BLaER1 treated with 17β-estradiol and CSF1 and Interleukin-3, amounts not matched to agents 10 nM and 100 nM (cell line): Measurements from ENCODE around the gene DUSP9.
A peak's percentile ranks its signal among the peaks of the same experiment; 100 is the strongest.
"Not testable (repeated sequence)": the region's sequence is repeated elsewhere in the genome, so short reads cannot be mapped to it uniquely, and the experiment has no call there.

Experiments
- H3K27ac ChIP-seq, 11 experiments: shearing (Covaris generic); formaldehyde crosslinking; 2 replicates each; pipeline ENCODE4 v1.8.1; 2022
- H3K27me3 ChIP-seq, 11 experiments: shearing (Covaris generic); formaldehyde crosslinking; 2 replicates each; pipeline ENCODE4 v1.8.1; 2022
- H3K36me3 ChIP-seq, 11 experiments: shearing (Covaris generic); formaldehyde crosslinking; 2 replicates each; pipeline ENCODE4 v1.8.1; 2022
- H3K4me1 ChIP-seq, 10 experiments: shearing (Covaris generic); formaldehyde crosslinking; 2 replicates each; pipeline ENCODE4 v1.8.1; 2022
- H3K4me2 ChIP-seq, 11 experiments: shearing (Covaris generic); formaldehyde crosslinking; 2 replicates each; pipeline ENCODE4 v1.8.1; 2022
- H3K4me3 ChIP-seq, 10 experiments: shearing (Covaris generic); formaldehyde crosslinking; 2 replicates each; pipeline ENCODE4 v1.8.1; 2022
- H3K9ac ChIP-seq, 11 experiments: shearing (Covaris generic); formaldehyde crosslinking; 2 replicates each; pipeline ENCODE4 v1.8.1; 2022
- H3K9me3 ChIP-seq, 11 experiments: shearing (Covaris generic); formaldehyde crosslinking; replicated peaks in 1 of 11; 2 replicates each; pipeline ENCODE4 v1.8.1; 2022
- H4K20me1 ChIP-seq, 11 experiments: shearing (Covaris generic); formaldehyde crosslinking; 2 replicates each; pipeline ENCODE4 v1.8.1; 2022
- Cebpa-rat ChIP-seq, 11 experiments: shearing (Covaris generic); IDR thresholded peaks; 2 replicates each; pipeline ENCODE4 v1.8.1; 2022

DUSP9 gene

DNA sequence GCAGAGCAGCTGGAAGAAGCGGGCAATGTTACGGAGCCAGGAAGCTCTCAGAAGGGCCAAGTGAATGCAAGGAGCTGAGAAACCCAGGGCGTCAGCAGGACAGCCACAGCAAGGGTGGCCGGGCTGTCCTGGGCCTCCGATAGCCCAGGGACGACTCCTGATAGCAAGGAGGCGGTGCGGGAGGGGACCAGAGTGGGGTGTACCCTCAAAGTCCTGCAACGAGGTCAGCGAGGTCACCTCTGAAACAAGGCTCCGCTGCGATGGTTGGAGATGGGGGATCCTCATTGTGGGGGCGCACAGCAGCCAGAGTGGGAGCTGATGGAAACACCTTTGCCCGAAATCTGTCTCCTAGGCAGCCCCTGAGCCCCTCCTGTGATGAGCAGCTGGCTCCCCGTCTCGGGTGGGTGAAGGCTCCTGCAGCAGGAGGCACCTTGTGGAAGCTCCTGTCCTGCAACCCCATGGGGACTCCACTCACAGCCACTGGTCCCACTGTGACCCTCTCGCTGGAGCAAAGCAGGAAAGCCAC is 43.8 kb upstream of the DUSP9 start:
- no peak overlapping the region for H3K4me3 ChIP-seq

DNA sequence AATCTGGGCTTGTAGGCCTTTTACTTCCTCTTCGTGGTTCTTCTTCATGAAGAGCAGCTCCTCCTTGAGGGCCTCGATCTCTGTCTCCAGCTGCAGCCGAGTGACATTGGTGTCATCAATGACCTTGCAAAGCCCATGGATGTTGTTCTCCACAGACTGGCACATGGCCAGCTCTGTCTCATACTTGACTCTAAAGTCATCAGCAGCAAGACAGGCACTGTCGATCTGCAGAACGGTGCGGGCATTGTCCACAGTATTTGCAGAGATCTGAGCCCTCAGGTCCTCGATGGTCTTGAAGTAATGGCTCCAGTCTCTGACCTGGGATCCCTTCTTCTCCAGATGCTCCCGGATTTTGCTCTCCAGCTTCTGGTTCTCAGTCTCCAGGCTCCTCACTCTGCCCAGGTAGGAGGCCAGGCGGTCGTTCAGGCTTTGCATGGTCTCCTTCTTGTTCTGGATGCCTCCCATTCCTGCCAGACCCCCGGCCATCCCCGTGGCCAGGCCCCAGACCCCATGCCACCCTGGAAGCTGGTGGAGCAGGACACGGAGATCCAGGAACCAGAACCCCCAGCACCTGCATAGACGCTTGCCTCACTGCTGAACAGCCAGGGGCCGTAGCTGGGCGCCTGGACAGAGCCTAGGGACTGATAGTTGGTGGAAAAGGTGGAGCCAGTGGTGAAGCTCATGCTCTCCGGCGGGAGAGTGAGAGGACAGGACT is 42.2 kb upstream of the DUSP9 start:
- H3K27me3 ChIP-seq = peaks cover 78 to 100% (median 96%) of the 10 kb centered on the region in 11 experiments
- peaks cover 19 to 44% (median 30%) of the 10 kb centered on the region in 10 experiments for H3K4me1 ChIP-seq
- not testable (repeated sequence) for H3K36me3 ChIP-seq, H3K9ac ChIP-seq, H4K20me1 ChIP-seq, H3K27ac ChIP-seq, H3K4me3 ChIP-seq, H3K9me3 ChIP-seq
- H3K4me2 ChIP-seq = peak overlapping the region in 5 of 11 experiments; percentile 16 to 40 (median 24); a peak in 6 of 22 replicates

More for the DNA sequence above, 43.8 kb upstream of the DUSP9 start:
- no peak overlapping the region for H3K27ac ChIP-seq
- H3K4me2 ChIP-seq = no peak overlapping the region
- H4K20me1 ChIP-seq = peaks cover 0 to 15% (median 5%) of the 10 kb centered on the region in 11 experiments; a peak in 15 of 22 replicates
- peaks cover 17 to 31% (median 28%) of the 10 kb centered on the region in 10 experiments for H3K4me1 ChIP-seq
- H3K27me3 ChIP-seq = peaks cover 69 to 87% (median 81%) of the 10 kb centered on the region in 11 experiments
- no peak for TF ChIP-seq Cebpa-rat (IDR thresholded peaks at IDR 0.05)
- H3K36me3 ChIP-seq = no peaks in the 10 kb centered on the region
- peaks cover 0 to 10% (median 6%) of the 10 kb centered on the region in 11 experiments; a peak in 9 of 22 replicates for H3K9me3 ChIP-seq
- no peak overlapping the region for H3K9ac ChIP-seq

- H3K4me2 ChIP-seq = no peak overlapping the region
- H3K36me3 ChIP-seq = no peaks in the 10 kb centered on the region
- H3K9me3 ChIP-seq = peaks cover 0 to 8% (median 0%) of the 10 kb centered on the region in 11 experiments; a peak in 3 of 22 replicates
- peaks cover 20 to 35% (median 25%) of the 10 kb centered on the region in 10 experiments for H3K4me1 ChIP-seq
- H3K27me3 ChIP-seq = peaks cover 78 to 97% (median 90%) of the 10 kb centered on the region in 11 experiments
- H4K20me1 ChIP-seq = peaks cover 0 to 4% (median 0%) of the 10 kb centered on the region in 11 experiments; a peak in 4 of 22 replicates
- TF ChIP-seq Cebpa-rat (IDR thresholded peaks at IDR 0.05) = no peak
- no peak overlapping the region for H3K9ac ChIP-seq
- H3K27ac ChIP-seq = no peak overlapping the region
- H3K4me3 ChIP-seq = no peak overlapping the region
These were observed 40.5 kb upstream of the DUSP9 start for GRCh38 chrX:153606503-153606902.

GRCh38 chrX:153608376-153608775 is 38.6 kb upstream of the DUSP9 start:
- Histone ChIP-seq H3K4me1 (peaks cover 30 to 47% (median 38%) of the 10 kb centered on the region in 10 experiments), H3K4me2 (peak overlapping the region in 1 of 11 experiments; percentile 82; a peak in 2 of 22 replicates), H3K4me3 (no peak overlapping the region), H3K9ac (no peak overlapping the region), H3K9me3 (peaks cover 0 to 9% (median 0%) of the 10 kb centered on the region in 11 experiments; a peak in 4 of 22 replicates), H3K27ac (no peak overlapping the region), H4K20me1 (no peaks in the 10 kb centered on the region; a peak in 5 of 22 replicates), H3K36me3 (no peaks in the 10 kb centered on the region), H3K27me3 (peaks cover 82 to 97% (median 91%) of the 10 kb centered on the region in 11 experiments)
- TF ChIP-seq Cebpa-rat (IDR thresholded peaks at IDR 0.05) = no peak

DNA sequence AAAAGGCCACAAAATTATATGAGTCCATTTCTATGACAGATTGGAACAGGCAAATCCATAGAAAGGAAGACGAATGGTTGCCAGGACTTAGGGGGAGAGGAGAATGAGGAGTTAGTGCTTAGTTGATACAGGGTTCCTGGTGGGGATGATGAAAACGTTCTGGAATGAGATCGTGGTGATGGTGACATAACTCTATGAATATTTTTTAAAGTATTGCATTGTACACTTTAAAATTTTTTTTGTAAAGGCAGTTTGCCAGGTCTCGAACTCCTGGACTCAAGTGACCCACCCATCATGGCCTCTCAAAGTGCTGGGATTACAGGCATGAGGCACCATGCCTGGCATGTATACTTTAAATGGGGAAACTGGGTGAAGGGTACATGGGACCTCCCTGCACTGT is 38.2 kb upstream of the DUSP9 start:
- TF ChIP-seq Cebpa-rat (IDR thresholded peaks at IDR 0.05) = no peak
- H3K9ac ChIP-seq = no peak overlapping the region
- no peak overlapping the region for H3K27ac ChIP-seq
- no peaks in the 10 kb centered on the region; a peak in 4 of 22 replicates for H4K20me1 ChIP-seq
- peaks cover 0 to 13% (median 4%) of the 10 kb centered on the region in 11 experiments; a peak in 13 of 22 replicates for H3K9me3 ChIP-seq
- H3K4me2 ChIP-seq = peak overlapping the region in 1 of 11 experiments; percentile 82; a peak in 2 of 22 replicates
- H3K4me3 ChIP-seq = no peak overlapping the region
- H3K27me3 ChIP-seq = peaks cover 82 to 97% (median 91%) of the 10 kb centered on the region in 11 experiments
- no peaks in the 10 kb centered on the region for H3K36me3 ChIP-seq
- peaks cover 28 to 44% (median 36%) of the 10 kb centered on the region in 10 experiments for H3K4me1 ChIP-seq

DNA sequence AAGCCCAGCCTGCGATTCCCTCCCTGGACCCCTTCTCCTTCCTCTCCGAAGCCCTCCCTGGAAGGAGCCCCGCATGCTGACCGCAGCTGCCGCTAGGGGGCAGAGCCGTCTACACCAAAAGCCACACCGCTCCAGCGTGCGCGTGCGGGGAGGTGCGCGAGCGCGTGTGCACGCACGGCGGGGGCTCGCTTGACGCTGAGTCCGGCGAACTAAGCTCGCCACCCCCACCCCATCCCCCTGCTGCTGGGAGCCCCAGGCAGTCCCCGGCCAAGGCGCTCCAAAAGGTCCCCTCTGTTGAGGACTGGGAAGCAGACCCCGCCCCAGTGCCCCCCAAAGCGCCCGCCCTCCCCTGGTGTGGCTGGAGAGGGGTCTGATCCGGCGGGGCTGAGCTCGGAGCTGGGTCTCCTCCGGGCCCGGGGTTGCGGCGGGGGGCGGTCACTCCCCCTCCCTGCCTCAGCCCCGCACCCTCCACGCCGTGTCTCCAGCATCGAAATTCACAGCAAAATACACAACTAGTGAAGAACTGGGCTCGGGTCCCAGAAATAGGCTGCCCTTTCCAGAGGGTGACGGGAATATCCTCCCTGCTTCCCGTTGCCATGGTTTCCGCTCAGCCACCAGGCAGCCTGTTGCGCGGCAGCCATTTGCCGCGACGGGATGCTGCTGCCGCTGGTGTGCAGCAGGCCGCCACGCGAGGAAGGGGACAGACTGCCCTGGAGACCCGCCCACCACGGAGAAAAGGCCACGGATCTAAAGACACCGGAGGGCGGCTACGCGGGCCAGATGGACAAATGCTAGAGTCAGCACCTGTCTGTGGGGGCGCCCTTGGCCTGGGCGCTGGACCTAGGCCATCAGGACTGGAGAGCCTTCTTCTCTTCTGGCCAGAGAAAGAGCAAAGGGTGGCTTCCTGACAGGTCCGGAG is 36.8 kb upstream of the DUSP9 start:
- TF ChIP-seq Cebpa-rat (IDR thresholded peaks at IDR 0.05) = no peak
- Histone ChIP-seq H3K4me3 (peak overlapping the region in 1 of 10 experiments; percentile 24; a peak in 2 of 20 replicates), H3K9me3 (peaks cover 0 to 25% (median 11%) of the 10 kb centered on the region in 11 experiments; a peak in 13 of 22 replicates), H3K27me3 (peaks cover 82 to 97% (median 91%) of the 10 kb centered on the region in 11 experiments), H3K4me1 (peaks cover 14 to 48% (median 31%) of the 10 kb centered on the region in 10 experiments; a peak in 19 of 20 replicates), H4K20me1 (no peaks in the 10 kb centered on the region; a peak in 1 of 22 replicates), H3K36me3 (no peaks in the 10 kb centered on the region), H3K9ac (peak overlapping the region in 5 of 11 experiments; percentile 29 to 47 (median 38); a peak in 2 of 22 replicates), H3K27ac (no peak overlapping the region), H3K4me2 (peak overlapping the region; percentile 40 to 82 (median 52))

DNA sequence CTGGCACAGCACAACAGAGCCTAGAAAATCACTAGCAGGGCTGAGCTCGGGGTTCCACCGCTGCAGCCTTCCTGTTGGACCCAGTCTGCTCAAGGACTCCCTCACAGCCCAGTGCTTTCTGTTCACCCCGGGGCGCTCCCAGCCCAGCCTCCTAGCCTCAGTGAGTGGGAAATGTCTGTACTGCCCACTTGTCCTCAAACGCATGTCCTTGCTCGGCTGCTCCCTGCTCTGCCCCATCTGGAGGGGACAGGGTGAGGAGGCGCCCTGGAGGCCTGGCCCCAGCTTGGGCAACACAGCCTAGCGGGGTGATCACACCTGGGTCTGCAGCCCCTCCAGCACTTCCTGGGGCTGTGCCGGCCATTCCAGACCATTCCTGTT is 36.2 kb upstream of the DUSP9 start:
- Histone ChIP-seq H4K20me1 (no peaks in the 10 kb centered on the region; a peak in 1 of 22 replicates), H3K4me3 (no peak overlapping the region), H3K27ac (no peak overlapping the region), H3K4me2 (peak overlapping the region in 9 of 11 experiments; percentile 42 to 75 (median 52); a peak in 19 of 22 replicates), H3K9me3 (peaks cover 0 to 28% (median 11%) of the 10 kb centered on the region in 11 experiments; a peak in 13 of 22 replicates), H3K9ac (no peak overlapping the region), H3K27me3 (peaks cover 85 to 98% (median 93%) of the 10 kb centered on the region in 11 experiments), H3K36me3 (no peaks in the 10 kb centered on the region), H3K4me1 (peaks cover 14 to 48% (median 31%) of the 10 kb centered on the region in 10 experiments; a peak in 19 of 20 replicates)
- TF ChIP-seq Cebpa-rat (IDR thresholded peaks at IDR 0.05) = no peak

DNA sequence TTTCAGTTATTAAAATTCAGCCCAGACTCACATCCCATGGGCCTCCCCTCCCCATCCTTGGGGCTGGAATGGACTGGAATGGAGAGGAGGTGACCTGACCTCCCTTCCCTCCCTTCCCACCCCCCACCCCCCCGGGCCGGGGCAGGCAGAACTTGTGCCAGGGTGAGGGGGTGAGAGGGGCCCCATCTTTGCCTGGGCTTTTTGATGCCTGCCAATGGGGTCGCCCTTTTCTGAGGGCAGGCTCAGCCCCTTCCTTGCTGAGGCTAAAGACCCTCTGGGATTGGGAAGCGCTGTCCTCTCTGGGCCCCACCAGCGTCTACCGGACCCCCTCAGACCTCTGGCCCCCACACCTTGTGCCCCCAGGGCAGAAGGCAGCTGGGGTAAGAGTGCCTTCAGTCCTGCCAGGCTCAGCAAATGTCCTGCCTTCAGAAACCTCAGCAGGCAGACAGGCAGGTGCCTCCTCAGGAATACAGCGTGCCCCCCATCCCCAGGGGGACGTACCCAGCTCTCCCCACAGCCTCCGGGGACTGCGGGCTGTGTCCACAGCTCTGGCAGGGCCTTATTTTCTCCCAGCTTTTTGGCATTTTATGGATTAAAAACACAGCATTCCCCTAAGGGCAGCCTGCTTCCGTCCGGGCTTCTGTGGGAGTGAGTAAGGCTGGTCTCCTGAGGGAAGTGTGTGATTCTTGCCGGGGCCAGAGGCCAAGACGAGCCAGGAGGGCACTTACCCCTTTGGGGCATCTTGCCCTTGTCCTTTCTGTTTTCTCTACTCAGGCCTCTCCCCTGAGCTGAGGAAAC is 35.5 kb upstream of the DUSP9 start:
- Histone ChIP-seq H3K27ac (no peak overlapping the region), H3K9me3 (peaks cover 0 to 29% (median 11%) of the 10 kb centered on the region in 11 experiments; a peak in 13 of 22 replicates), H3K4me1 (peaks cover 14 to 48% (median 31%) of the 10 kb centered on the region in 10 experiments; a peak in 19 of 20 replicates), H3K27me3 (peaks cover 85 to 98% (median 93%) of the 10 kb centered on the region in 11 experiments), H3K9ac (peak overlapping the region in 2 of 11 experiments; percentile 15 to 17; a peak in 2 of 22 replicates), H3K4me2 (peak overlapping the region; percentile 39 to 75 (median 62); a peak in 21 of 22 replicates), H4K20me1 (no peaks in the 10 kb centered on the region; a peak in 1 of 22 replicates), H3K4me3 (no peak overlapping the region), H3K36me3 (no peaks in the 10 kb centered on the region)
- TF ChIP-seq Cebpa-rat (IDR thresholded peaks at IDR 0.05) = no peak
